Activated B cell treated with CpG ODN at 0.5 μM for 24 hours (primary cell): ENCODE results near the gene STIL. TPM values are rescaled to one million over a fixed set of nuclear protein-coding genes. Genes with fewer than 3 reads are reported as not detected.

Experiments used
- ATAC-seq: fragments of 200-7000 bp; cut with Tn5 transposase; one replicate; pipeline ENCODE4 v1.10.0; 2021; ENCODE audit warnings: low read depth, mild to moderate bottlenecking, moderate library complexity
- CTCF ChIA-PET: fragments of 350-600 bp; sonication (Branson Sonifier 250); formaldehyde crosslinking; loops from one replicate; lab custom pipeline; 2021; ENCODE audit warnings: antibody characterized with exemption; lab: Charles Lee
- POLR2A ChIA-PET: fragments of 350-600 bp; sonication (Branson Sonifier 250); formaldehyde crosslinking; loops from one replicate; lab custom pipeline; 2021; ENCODE audit warnings: antibody characterized with exemption; lab: Charles Lee
- DNase-seq: peaks from one replicate; pipeline ENCODE4 v3.0.0; 2022
- H3K27ac Mint-ChIP-seq: one replicate; pipeline ENCODE4 v1.8.0; 2020; ENCODE audit warnings: mixed read lengths
- H3K27me3 Mint-ChIP-seq: one replicate; pipeline ENCODE4 v1.8.0; 2021; ENCODE audit warnings: mixed read lengths
- H3K36me3 Mint-ChIP-seq: one replicate; pipeline ENCODE4 v1.8.0; 2021; ENCODE audit warnings: low read depth, mixed read lengths
- H3K4me1 Mint-ChIP-seq: one replicate; pipeline ENCODE4 v1.8.0; 2021; ENCODE audit warnings: mixed read lengths
- H3K4me3 Mint-ChIP-seq: one replicate; pipeline ENCODE4 v1.8.0; 2020; ENCODE audit warnings: mild to moderate bottlenecking, mixed read lengths
- H3K9me3 Mint-ChIP-seq: one replicate; pipeline ENCODE4 v1.8.0; 2020; ENCODE audit warnings: mixed read lengths
- intact Hi-C: fragments of 100-400 bp; cut with micrococcal nuclease; formaldehyde crosslinking; loops from one replicate; pipeline ENCODE4 v1.15.1; 2024
- total RNA-seq: library from RNA; stranded (reverse); gene quantifications from 2 replicates; pipeline ENCODE4 v1.2.3, GENCODE V29; 2022
- TF ChIP-seq, protein P1 (sequence below): fragments of 200-600 bp; IDR thresholded peaks from one replicate; pipeline ENCODE4 v1.8.0; 2022; ENCODE audit warnings: antibody characterized with exemption, mild to moderate bottlenecking

STIL gene
- total RNA-seq, 1 donor from 2014 or later, result 4.2 TPM

DNA sequence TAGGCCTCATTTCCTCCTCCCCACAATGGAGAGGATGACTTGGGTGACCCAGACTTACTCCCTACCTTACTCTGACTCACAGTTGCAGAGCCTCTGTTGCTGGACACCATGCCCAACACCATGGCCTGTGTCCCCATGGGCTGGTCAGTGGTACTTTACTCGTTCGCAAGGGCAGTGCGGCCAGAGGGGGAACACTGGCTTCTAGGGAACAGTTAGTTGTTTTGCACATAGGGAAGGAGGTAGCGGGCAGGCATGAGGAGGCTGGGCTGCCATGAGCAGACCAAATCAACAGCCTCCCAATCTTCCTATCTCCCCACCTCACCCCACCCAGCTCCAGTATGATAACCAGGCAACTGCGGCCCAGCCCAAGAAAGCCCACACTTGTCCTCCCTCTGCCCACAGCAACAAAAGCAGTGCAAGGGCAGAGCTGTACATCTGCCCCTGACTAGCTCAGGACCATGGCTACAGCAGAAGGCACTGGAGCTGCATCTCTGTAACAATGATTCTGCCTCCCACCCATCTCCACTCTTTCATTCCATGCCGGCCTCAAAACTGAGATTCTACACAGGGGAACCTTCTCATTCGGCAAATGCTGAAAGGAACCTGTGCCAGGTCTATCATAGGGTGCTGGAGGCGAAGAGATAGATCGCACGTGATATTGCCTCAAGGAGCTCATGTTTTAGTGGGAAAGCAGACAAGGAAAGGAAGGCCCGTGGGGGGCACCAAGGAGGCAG, 100.5 kb downstream of the STIL start:
- TF ChIP-seq, protein P1, sequence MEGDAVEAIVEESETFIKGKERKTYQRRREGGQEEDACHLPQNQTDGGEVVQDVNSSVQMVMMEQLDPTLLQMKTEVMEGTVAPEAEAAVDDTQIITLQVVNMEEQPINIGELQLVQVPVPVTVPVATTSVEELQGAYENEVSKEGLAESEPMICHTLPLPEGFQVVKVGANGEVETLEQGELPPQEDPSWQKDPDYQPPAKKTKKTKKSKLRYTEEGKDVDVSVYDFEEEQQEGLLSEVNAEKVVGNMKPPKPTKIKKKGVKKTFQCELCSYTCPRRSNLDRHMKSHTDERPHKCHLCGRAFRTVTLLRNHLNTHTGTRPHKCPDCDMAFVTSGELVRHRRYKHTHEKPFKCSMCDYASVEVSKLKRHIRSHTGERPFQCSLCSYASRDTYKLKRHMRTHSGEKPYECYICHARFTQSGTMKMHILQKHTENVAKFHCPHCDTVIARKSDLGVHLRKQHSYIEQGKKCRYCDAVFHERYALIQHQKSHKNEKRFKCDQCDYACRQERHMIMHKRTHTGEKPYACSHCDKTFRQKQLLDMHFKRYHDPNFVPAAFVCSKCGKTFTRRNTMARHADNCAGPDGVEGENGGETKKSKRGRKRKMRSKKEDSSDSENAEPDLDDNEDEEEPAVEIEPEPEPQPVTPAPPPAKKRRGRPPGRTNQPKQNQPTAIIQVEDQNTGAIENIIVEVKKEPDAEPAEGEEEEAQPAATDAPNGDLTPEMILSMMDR, result no peak
- no peaks in the 10 kb centered on the region for H3K36me3 Mint-ChIP-seq
- no peaks in the 10 kb centered on the region for H3K4me1 Mint-ChIP-seq
- H3K4me3 Mint-ChIP-seq, result no peak overlapping the region
- H3K27ac Mint-ChIP-seq, result no peak overlapping the region
- CTCF ChIA-PET, result interaction anchor here (0.6 to 0.7 kb wide), 2 partner anchors 34 to 50 kb away, joined by 3 read pairs; no protein-coding TSS in a partner anchor
- intact Hi-C loops, result no loop called here
- POLR2A ChIA-PET, result no interaction called here
- peaks cover 8% of the 10 kb centered on the region for H3K27me3 Mint-ChIP-seq
- DNase-seq, result no peak
- no peaks in the 10 kb centered on the region for H3K9me3 Mint-ChIP-seq
- ATAC-seq, result no peak

DNA sequence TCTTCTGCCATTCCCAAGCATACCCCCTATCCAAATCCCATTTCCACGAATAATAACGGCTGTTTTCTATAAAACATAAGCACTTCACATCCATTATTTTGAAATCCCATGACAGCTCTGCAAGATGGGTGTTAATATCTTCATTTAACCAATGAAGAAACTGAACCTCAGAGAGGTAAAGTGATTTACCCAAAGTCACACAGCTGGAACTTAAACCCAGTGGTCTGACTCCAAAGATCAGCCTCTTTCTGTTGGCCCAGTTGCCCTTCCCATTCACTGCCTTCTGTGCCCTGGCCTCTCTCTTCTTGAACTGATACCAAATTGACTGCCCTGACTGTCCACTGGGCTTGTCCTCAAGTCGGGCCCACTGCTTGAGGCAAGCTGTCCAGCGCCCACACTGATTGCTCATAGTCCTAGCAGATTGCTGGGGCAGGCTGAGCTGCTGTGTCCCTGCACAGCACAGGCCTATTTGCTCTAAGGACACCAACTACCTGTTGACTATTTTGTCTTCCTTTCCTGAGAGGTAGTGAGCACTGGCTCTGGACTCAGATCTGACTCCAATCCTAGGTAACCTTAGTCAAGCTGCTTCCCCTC, 101.2 kb downstream of the STIL start:
- ChIA-PET CTCF (interaction anchor here (0.6 to 0.7 kb wide), 2 partner anchors 34 to 50 kb away, joined by 3 read pairs; no protein-coding TSS in a partner anchor), POLR2A (no interaction called here)
- ATAC-seq, result no peak
- no peaks in the 10 kb centered on the region for H3K36me3 Mint-ChIP-seq
- peaks cover 10% of the 10 kb centered on the region for H3K27me3 Mint-ChIP-seq
- H3K27ac Mint-ChIP-seq, result no peak overlapping the region
- H3K4me3 Mint-ChIP-seq, result no peak overlapping the region
- TF ChIP-seq, protein P1, result no peak
- H3K4me1 Mint-ChIP-seq, result no peaks in the 10 kb centered on the region
- intact Hi-C loops, result no loop called here
- no peak for DNase-seq
- H3K9me3 Mint-ChIP-seq, result no peaks in the 10 kb centered on the region

DNA sequence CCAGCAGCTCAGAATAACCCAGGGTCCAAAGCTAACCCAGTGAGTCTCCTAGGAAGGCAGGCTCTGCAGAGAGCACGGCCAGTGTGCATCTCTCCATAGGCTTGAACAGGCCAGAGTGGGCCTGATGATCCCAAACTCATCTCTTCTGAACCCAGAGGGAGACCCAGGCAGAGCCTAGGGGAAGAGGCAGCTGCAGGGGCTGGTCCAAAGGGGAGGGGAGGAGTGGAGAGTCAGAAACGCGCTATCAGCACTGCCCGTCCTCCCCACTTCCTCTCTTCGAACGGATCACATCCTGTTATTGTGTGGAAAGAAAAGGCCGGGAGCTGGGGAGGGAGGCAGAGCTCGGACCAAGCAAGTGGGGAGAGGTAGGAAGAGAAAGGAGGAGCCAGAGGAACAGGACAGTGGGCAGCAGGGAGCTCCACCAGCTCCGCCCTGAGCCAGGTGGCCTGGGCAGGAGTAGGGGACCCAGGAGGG, 102.1 kb downstream of the STIL start:
- Mint-ChIP-seq H3K27ac (no peak overlapping the region), H3K9me3 (no peaks in the 10 kb centered on the region), H3K36me3 (no peaks in the 10 kb centered on the region), H3K27me3 (peaks cover 10% of the 10 kb centered on the region), H3K4me3 (no peak overlapping the region), H3K4me1 (no peaks in the 10 kb centered on the region)
- intact Hi-C loops, result no loop called here
- no peak for DNase-seq
- ChIA-PET POLR2A (no interaction called here), CTCF (no interaction called here)
- TF ChIP-seq, protein P1, result no peak
- ATAC-seq, result no peak

DNA sequence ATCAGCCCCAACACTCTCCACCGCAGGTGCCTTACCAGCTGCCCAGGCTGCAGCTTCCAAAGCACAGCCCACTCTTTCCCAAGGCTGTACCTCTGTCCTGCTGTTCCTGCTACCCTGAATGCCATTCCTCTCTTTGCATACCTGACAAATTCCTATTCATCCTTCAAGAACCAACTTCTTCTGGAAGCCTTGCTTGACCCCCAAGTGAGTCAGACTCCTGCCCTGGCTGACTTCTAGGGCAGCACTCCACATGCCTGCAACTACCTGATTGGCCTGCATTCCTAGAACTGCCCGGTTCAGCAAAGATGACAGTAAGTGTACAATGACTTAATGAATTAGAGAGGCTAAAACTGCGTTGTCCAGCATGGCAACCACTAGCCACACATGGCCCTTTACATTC, 103.3 kb downstream of the STIL start:
- H3K4me1 Mint-ChIP-seq, result no peaks in the 10 kb centered on the region

More for the DNA sequence above, 103.3 kb downstream of the STIL start:
- ATAC-seq (no peak), DNase-seq (no peak)
- intact Hi-C loops, result no loop called here
- TF ChIP-seq, protein P1, result no peak
- H3K27me3 Mint-ChIP-seq, result peaks cover 12% of the 10 kb centered on the region
- no peak overlapping the region for H3K4me3 Mint-ChIP-seq
- ChIA-PET CTCF (no interaction called here), POLR2A (no interaction called here)
- H3K36me3 Mint-ChIP-seq, result no peaks in the 10 kb centered on the region
- H3K9me3 Mint-ChIP-seq, result no peaks in the 10 kb centered on the region
- H3K27ac Mint-ChIP-seq, result no peak overlapping the region
